Neutrophil (primary cell): Measurements from ENCODE around the gene MAST3.

Experiments
- H3K27ac ChIP-seq: fragments of 200-600 bp; sonication (generic); 2 replicates; pipeline ENCODE4 v1.5.1; 2016; ENCODE audit warnings: mild to moderate bottlenecking, moderate library complexity
- H3K27me3 ChIP-seq: fragments of 200-600 bp; sonication (generic); 2 replicates; pipeline ENCODE4 v1.6.0; 2016; ENCODE audit warnings: mild to moderate bottlenecking
- H3K36me3 ChIP-seq: fragments of 200-600 bp; sonication (generic); 2 replicates; pipeline ENCODE4 v1.5.1; 2017
- H3K4me1 ChIP-seq, 2 experiments: fragments of 200-600 bp in 1 of 2; sonication (generic) in 1 of 2; 1 replicate in 1 of 2; 2 replicates in 1 of 2; pipeline versions ENCODE4 v1.5.1 to v1.6.1; 2013 to 2016; ENCODE audit warnings: low read depth in 1 of 2, low read length in 1 of 2, mild to moderate bottlenecking in 1 of 2, moderate library complexity in 1 of 2; ENCODE audit not compliant: control insufficient read depth in 1 of 2, insufficient read depth in 1 of 2
- H3K4me3 ChIP-seq, 2 experiments: fragments of 200-600 bp in 1 of 2; sonication (generic) in 1 of 2; 1 replicate in 1 of 2; 2 replicates in 1 of 2; pipeline ENCODE4 v1.5.1; 2013 to 2016; ENCODE audit warnings: low read depth in 1 of 2, low read length in 1 of 2, mild to moderate bottlenecking in 1 of 2, moderate library complexity in 1 of 2
- H3K9me3 ChIP-seq: fragments of 200-600 bp; sonication (generic); 2 replicates; pipeline ENCODE4 v1.5.1; 2016
- TF ChIP-seq, protein P1 (sequence below): fragments of 200-600 bp; sonication (generic); IDR thresholded peaks from 2 replicates; pipeline ENCODE4 v1.5.1; 2016; ENCODE audit warnings: antibody characterized with exemption

MAST3 gene

DNA sequence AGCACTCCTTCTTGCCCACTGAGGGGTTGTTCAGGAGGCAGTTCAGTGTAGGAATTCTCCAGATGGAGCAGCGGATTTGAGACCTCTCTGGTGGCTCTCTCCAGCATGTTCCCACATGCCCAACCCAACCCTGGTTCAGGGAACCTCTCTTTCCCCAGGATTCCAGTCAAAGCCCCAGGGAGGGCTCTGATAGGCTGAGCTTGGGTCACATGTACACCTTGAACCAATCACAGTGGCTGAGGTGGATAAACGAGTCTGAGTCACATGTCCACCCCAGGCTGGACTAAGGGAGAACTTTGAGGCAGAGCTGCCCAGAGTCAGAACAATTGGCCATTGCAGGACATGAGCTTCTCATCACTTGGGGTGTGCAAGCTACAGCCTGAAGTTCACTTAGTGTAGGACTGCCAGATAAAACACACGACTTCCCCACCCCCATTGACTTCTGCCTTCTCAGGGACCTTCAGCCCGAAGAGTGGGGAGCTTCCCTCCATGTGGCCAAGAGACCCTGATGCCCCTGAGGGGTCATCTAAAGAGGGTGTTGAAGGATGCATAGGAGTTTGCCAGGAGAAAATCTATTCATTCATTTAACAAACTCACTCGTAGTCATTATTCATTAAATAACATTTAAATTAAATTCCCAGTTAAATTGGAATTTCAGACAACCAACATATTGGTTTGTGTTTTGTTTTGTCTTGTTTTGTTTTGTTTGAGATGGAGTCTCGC lies 4.0 kb upstream of the MAST3 start:
- TF ChIP-seq, protein P1, sequence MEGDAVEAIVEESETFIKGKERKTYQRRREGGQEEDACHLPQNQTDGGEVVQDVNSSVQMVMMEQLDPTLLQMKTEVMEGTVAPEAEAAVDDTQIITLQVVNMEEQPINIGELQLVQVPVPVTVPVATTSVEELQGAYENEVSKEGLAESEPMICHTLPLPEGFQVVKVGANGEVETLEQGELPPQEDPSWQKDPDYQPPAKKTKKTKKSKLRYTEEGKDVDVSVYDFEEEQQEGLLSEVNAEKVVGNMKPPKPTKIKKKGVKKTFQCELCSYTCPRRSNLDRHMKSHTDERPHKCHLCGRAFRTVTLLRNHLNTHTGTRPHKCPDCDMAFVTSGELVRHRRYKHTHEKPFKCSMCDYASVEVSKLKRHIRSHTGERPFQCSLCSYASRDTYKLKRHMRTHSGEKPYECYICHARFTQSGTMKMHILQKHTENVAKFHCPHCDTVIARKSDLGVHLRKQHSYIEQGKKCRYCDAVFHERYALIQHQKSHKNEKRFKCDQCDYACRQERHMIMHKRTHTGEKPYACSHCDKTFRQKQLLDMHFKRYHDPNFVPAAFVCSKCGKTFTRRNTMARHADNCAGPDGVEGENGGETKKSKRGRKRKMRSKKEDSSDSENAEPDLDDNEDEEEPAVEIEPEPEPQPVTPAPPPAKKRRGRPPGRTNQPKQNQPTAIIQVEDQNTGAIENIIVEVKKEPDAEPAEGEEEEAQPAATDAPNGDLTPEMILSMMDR = no peak
- peaks cover 8% of the 10 kb centered on the region for H3K27me3 ChIP-seq
- peak overlapping the region; percentile 99 for H3K27ac ChIP-seq
- no peak overlapping the region for H3K4me3 ChIP-seq
- peaks cover 51 to 67% of the 10 kb centered on the region in 2 experiments for H3K4me1 ChIP-seq
- no peaks in the 10 kb centered on the region for H3K36me3 ChIP-seq
- no peaks in the 10 kb centered on the region for H3K9me3 ChIP-seq

DNA sequence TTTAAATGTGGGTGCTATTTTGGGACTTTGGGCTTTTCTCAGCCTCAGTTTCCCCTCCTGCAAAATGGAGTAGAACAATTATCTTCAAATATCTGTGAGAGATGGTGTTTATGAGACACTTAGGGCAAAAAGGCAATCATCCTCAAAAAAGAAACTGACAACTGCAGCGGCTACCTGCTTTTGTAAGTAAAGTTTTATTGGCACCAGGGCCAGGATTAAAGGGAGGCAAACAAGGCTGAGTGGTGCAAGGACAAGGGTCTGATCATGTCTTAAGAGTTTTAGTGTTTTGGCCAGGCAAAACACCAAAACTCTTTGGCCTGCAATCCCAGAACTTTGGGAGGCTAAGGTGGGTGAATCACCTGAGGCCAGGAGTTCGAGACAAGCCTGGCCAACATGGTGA lies 1.3 kb upstream of the MAST3 start:
- Histone ChIP-seq H3K4me3 (no peak overlapping the region), H3K36me3 (no peaks in the 10 kb centered on the region), H3K9me3 (no peaks in the 10 kb centered on the region), H3K27ac (peak overlapping the region; percentile 43), H3K4me1 (peaks cover 36 to 50% of the 10 kb centered on the region in 2 experiments), H3K27me3 (peaks cover 35% of the 10 kb centered on the region)
- TF ChIP-seq, protein P1 = no peak

DNA sequence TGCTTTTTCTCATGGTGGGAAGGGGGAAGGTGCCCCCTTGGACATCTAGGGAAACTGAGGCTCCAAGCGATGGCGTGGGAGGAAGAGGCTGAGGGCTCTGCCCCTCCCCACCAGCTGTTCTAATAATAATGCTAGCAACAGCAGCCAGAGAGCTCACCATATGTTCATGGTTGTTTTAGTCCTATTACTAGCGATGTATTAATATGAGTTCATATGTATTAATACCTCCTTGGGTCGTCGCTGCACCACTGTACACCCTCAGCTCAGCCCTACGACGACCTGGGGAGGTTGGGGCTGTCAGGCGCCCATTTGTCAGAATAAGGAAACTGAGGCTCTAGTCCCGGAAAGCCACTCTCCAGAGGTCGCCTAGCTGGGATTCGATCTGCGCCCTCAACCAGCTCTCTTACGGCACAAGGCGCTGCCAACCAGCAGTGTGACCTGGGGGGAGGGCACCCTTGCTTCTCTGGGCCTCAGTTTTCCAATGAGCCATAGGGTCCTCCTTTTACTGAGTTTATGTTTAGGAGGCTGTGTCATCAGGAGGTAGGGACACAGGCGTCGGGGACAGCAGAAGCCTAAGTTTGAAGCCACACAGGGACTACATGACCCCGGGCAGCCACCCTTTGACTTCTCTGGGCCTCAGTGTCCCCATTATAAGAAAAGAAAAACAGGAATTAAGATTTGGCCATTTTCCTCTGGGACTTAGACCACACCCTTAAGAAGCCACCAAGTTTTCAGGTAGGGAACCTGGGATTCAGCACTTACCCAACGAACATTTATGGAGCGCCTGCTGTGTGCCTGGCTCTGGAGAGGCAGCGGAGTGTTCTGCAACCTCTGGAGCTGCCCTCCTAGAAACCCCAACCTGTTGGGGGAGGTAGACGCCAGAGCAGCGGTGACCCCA lies 664 bp downstream of the MAST3 start:
- no peaks in the 10 kb centered on the region for H3K9me3 ChIP-seq
- H3K4me3 ChIP-seq = peak overlapping the region; percentile 54 to 69
- peaks cover 26 to 32% of the 10 kb centered on the region in 2 experiments for H3K4me1 ChIP-seq
- TF ChIP-seq, protein P1 = no peak
- no peaks in the 10 kb centered on the region for H3K36me3 ChIP-seq
- H3K27me3 ChIP-seq = peaks cover 38% of the 10 kb centered on the region
- peak overlapping the region; percentile 69 for H3K27ac ChIP-seq

DNA sequence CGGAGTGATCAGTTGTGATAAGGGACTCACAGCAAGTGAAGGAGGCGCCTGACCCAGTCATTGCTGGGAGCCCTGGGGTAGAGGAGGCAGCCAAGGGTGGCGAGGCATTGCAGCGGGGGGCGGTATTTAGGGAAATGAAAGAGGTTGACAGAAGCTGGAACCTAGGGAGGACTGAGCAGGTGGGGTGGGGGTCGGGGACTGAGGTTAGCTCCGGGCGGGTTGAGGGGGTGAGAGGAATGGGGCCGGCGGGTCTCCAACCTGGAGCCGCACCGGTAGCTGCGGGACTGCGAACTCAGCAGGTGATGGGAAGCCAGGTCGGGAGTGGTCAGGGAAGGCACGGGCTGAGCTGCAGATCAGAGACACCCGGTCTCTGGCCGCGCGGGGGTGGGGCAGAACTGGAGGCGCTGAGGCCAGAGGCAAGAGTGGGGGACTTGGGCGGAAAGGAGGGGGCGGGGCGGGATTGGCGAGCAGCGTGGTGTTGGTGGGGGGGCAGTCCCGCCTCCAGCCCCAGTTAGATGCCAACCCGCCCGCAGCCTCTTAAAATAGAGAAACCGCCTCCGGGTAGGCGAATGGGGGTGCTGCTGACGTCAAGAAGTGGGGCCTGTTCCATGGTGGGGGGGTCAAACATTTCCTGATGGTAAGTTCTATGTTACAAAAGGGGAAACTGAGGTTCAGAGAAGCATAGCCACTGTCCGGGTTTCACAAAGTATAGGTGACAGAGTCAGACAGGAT lies 1.5 kb downstream of the MAST3 start:
- TF ChIP-seq, protein P1 = no peak

DNA sequence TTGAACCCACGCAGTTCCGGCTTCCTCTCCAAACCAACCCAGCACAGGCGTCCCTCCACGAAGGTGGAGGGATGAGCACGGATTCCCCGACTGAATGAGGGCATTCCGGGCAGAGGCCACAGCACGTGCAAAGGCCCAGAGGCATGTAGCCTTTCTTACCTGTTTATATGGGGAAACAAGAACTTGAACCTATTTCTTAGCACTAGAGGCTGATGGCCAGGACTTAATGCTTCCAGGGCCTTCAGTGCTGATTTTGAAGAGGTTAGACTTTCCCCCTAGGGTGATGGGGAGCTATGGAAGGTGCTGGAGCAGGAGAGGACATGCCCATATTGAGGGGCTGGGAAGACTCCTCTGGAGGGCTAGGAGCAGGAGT lies 2.0 kb downstream of the MAST3 start:
- TF ChIP-seq, protein P1 = no peak
- peaks cover 33 to 38% of the 10 kb centered on the region in 2 experiments for H3K4me1 ChIP-seq
- no peaks in the 10 kb centered on the region for H3K9me3 ChIP-seq
- no peaks in the 10 kb centered on the region for H3K36me3 ChIP-seq
- H3K27ac ChIP-seq = no peak overlapping the region
- H3K27me3 ChIP-seq = peaks cover 38% of the 10 kb centered on the region
- no peak overlapping the region for H3K4me3 ChIP-seq

More for the DNA sequence above, 1.5 kb downstream of the MAST3 start:
- Histone ChIP-seq H3K27me3 (peaks cover 38% of the 10 kb centered on the region), H3K36me3 (no peaks in the 10 kb centered on the region), H3K9me3 (no peaks in the 10 kb centered on the region), H3K4me3 (peak overlapping the region in 1 of 2 experiments; percentile 69), H3K4me1 (peaks cover 28 to 32% of the 10 kb centered on the region in 2 experiments), H3K27ac (no peak overlapping the region)
